K562 (cell line): ENCODE data around the gene NKX2-1.

Experiments
- POLR2A ChIP-seq: fragments of 450-650 bp; conservative IDR thresholded peaks from 2 replicates; pipeline ENCODE4 v1.6.1; 2016
- POLR2G ChIP-seq: fragments of 200-400 bp; formaldehyde crosslinking; IDR thresholded peaks from 2 replicates; pipeline ENCODE4 v1.6.1; 2017; ENCODE audit warnings: low read depth, mild to moderate bottlenecking, antibody characterized with exemption, low read length, moderate library complexity
- RAD21 ChIP-seq, 2 experiments: fragments of 250-450 bp in 1 of 2; fragments of 450-650 bp in 1 of 2; sonication (Bioruptor Pico) in 1 of 2; formaldehyde crosslinking in 1 of 2; IDR thresholded peaks in 1 of 2; conservative IDR thresholded peaks in 1 of 2; 2 replicates each; pipeline versions ENCODE4 v1.4.0 to v1.8.0; 2020 to 2022; ENCODE audit warnings: mild to moderate bottlenecking in 2 of 2, moderate library complexity in 1 of 2
- SUPT5H ChIP-seq: fragments of 450-650 bp; IDR thresholded peaks from 2 replicates; pipeline ENCODE4 v1.6.1; 2016
- USF2 ChIP-seq: sonication (generic); formaldehyde crosslinking; IDR thresholded peaks from 2 replicates; pipeline ENCODE4 v1.5.0; 2020; ENCODE audit warnings: missing genetic modification reagents
- ZNF140 ChIP-seq: fragments of 250-450 bp; sonication (Bioruptor Pico); IDR thresholded peaks from 2 replicates; pipeline ENCODE4 v1.8.0; 2021; ENCODE audit warnings: moderate library complexity, mild to moderate bottlenecking, inconsistent platforms
- ZNF224 ChIP-seq: sonication (generic); formaldehyde crosslinking; IDR thresholded peaks from 2 replicates; pipeline ENCODE4 v1.8.0; 2022; ENCODE audit warnings: mild to moderate bottlenecking, missing genetic modification reagents

DNA sequence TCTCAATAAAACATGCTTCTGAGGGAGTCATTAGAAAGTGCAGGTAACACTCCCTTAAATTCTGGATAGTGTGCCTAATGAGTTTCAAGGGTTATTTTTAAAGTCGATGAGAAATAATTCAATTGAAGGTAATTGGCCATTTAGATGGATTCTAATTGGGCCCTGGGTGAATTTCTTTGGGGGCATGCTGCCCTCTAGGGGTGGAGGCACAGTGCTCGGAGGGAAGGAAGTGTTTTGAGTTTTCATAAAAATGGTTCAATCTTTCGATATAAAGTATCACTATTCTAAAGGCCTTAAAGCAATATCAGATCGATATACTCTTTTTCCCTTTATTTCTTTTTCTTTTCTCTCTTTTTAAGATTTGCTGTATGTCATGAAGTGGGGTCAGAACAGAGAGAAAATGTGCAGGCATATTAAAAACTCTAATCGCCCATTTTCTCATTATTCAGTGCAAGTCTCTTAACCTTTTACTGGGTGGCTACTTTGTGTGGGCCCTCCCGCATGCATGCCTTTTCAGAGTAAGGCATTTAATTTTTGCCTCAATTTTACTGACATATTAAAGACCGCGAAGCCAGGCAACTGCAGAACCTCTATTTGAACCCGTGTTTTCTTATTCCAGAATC, 36.9 kb upstream of the NKX2-1 start:
- no peak for TF ChIP-seq SUPT5H
- no peak for TF ChIP-seq USF2 (CRISPR knock-in tag)
- TF ChIP-seq RAD21 (CRISPR knock-in tag; conservative IDR thresholded peaks at IDR 0.05 in 1 of 2, IDR thresholded peaks at IDR 0.05 in 1 of 2): peak; percentile 16 to 46; a peak in 2 of 4 replicates
- no peak for TF ChIP-seq ZNF224
- TF ChIP-seq POLR2G: no peak
- no peak for TF ChIP-seq POLR2A
- TF ChIP-seq ZNF140 (CRISPR knock-in tag): no peak
